Measurements from ENCODE around the gene ARGLU1.

- TF ChIP-seq CTCF (IDR thresholded peaks at IDR 0.05; ENCODE audit: insufficient read depth, low read depth, low read length) (no peak), EZH2 (IDR thresholded peaks at IDR 0.05; ENCODE audit: insufficient read depth, low read length) (no peak)
These were observed 62.6 kb downstream of the ARGLU1 start for GRCh38 chr13:106505295-106505694.
